ENCODE measurements around the gene SDK1. TPM values are rescaled to one million over a fixed set of nuclear protein-coding genes. Genes with fewer than 3 reads are reported as not detected.

Gene SDK1
- total and polyA plus RNA-seq, 2 donors (not counting 3 experiments of a cell fraction or from before 2014, with no cell fraction given) = 1.6 to 3.9 TPM

DNA sequence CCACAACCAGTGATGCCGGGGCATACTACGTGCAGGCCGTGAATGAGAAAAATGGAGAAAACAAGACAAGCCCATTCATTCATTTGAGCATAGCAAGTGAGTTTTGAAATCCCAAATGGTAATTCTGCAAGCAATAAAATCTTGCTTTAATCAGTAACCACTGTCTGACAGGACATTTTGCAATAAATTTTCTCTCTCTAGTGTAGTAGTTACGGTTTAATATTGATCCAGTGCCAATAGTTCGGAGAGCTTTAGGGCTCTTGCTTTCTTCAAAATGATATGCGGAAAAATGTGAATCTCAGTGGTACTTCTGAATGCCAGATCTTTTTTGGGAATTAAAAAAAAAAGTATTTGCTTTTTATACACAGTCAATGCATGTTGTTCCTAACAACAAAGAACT lies 520.4 kb downstream of the SDK1 start:
- dilution Hi-C loops (cut with MboI; ENCODE audit: extremely low pct_ligation_motif_present, low sequenced_read_pairs) (no loop called here), intact Hi-C loops (cut with micrococcal nuclease) (no loop called here)
- no TSS peak for BruUV-seq (replicated peaks)
- Histone ChIP-seq H3K36me3 (ENCODE audit: control insufficient read depth in 2 of 2, extremely low read depth in 1 of 2, insufficient read depth in 2 of 2, low read length in 2 of 2) (no peaks in the 10 kb centered on the region), H2AFZ (ENCODE audit: low read depth, low read length) (no peak overlapping the region), H3K27me3 (ENCODE audit: control insufficient read depth in 2 of 2, insufficient read depth in 2 of 2, low read length in 2 of 2) (no peaks in the 10 kb centered on the region), H4K20me1 (replicated peaks; ENCODE audit: control insufficient read depth, extremely low read depth, insufficient read depth, low read length) (no peaks in the 10 kb centered on the region), H3K4me2 (ENCODE audit: insufficient read depth, low read length) (no peak overlapping the region), H3K9ac (replicated peaks; ENCODE audit: extremely low read depth, insufficient read depth, low read length) (no peak overlapping the region), H3K27ac (ENCODE audit: insufficient read depth, low read depth, low read length) (no peak overlapping the region), H3K9me1 (replicated peaks; ENCODE audit: control insufficient read depth, extremely low read depth, insufficient read depth, low read length) (no peaks in the 10 kb centered on the region), H3K4me1 (ENCODE audit: control insufficient read depth, extremely low read depth, insufficient read depth, low read length) (no peaks in the 10 kb centered on the region), H3K79me2 (ENCODE audit: control insufficient read depth, insufficient read depth, low read length) (no peaks in the 10 kb centered on the region), H3K9me3 (replicated peaks; ENCODE audit: control insufficient read depth, insufficient read depth, low read length) (no peaks in the 10 kb centered on the region), H3K4me3 (replicated peaks in 1 of 3; ENCODE audit: insufficient read depth in 1 of 3, low read depth in 1 of 3, low read length in 3 of 3) (no peak overlapping the region)
- FAIRE-seq (no peak), DNase-seq (ENCODE audit: low read depth, low spot score) (no peak)
- CTCF ChIA-PET = no interaction called here
- TF ChIP-seq POLR2A (IDR thresholded peaks at IDR 0.05; ENCODE audit: low read depth, low read length) (no peak), JUN (IDR thresholded peaks at IDR 0.05; ENCODE audit: borderline replicate concordance, insufficient read depth, insufficient read length, low read depth) (no peak), POLR2AphosphoS5 (IDR thresholded peaks at IDR 0.05; ENCODE audit: insufficient read depth, low read depth, low read length) (no peak), GATA2 (IDR thresholded peaks at IDR 0.05; ENCODE audit: insufficient read depth, insufficient read length, low read depth, low read length) (no peak), MYC (IDR thresholded peaks at IDR 0.05; ENCODE audit: low read depth, low read length) (no peak), FOS (IDR thresholded peaks at IDR 0.05; ENCODE audit: borderline replicate concordance, insufficient read depth, low read length) (no peak), CTCF (IDR thresholded peaks at IDR 0.05; ENCODE audit: extremely low read depth in 1 of 2, insufficient read depth in 1 of 2, low read depth in 1 of 2, low read length in 2 of 2) (no peak), EZH2 (IDR thresholded peaks at IDR 0.05; ENCODE audit: borderline replicate concordance, low read depth, low read length, severe bottlenecking) (no peak)
- TF ChIP-seq, protein P1, sequence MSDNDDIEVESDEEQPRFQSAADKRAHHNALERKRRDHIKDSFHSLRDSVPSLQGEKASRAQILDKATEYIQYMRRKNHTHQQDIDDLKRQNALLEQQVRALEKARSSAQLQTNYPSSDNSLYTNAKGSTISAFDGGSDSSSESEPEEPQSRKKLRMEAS (IDR thresholded peaks at IDR 0.05; ENCODE audit: insufficient read depth, insufficient read length) = no peak
- POLR2A ChIA-PET = no interaction called here

Measured in endothelial cell of umbilical vein (primary cell).